GM19043 (cell line): ENCODE results near the gene ZNF529.

Experiments used
- ATAC-seq: cut with Tn5 transposase; IDR thresholded peaks from one replicate; pipeline ENCODE4 v1.9.1; 2021; ENCODE audit warnings: low read depth; ENCODE audit not compliant: unreplicated experiment

The ZNF529 gene

DNA sequence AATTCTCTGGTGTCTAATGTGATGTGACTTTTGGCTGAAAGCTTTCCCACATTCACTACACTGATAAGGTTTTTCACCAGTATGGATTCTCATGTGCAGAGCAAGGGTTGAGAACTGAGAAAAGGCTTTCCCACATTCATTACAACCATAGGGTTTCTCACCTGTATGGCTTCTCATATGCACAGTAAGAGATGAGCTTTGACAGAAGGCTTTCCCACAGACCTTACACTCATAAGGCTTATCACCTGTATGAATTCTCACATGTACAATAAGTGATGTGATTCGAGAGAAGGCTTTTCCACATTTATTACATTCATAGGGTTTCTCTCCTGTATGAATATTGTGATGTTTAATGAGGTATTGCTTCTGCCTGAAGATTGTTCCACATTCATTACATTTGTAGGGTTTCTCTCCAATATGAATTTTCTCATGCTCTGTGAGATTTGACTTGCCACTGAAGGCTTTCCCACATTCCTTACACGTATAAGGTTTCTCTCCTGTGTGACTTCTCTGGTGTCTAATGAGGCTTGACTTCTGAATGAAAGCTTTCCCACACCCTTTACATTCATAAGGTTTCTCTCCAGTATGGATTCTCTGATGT is 59.0 kb downstream of the ZNF529 start:
- ATAC-seq: no peak

DNA sequence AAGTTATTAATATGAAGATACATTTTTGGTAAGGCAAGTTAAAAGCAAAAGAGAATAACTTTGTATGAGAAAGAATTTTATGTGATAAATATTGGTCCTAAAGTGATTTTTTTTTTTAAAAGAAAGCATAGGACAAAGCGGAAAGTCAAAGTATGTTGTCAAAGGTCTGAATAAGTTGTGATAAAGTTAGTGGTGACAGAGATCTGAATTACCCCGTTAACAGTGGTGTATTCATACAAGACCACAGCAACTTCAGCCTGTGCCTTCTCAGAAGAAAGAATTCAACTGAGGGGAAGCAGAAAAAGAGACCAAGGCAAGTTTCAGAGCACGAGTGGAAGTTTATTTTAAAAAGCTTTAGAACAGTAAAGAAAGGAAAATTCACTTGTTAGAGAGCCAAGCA is 64.8 kb downstream of the ZNF529 start:
- no peak for ATAC-seq

DNA sequence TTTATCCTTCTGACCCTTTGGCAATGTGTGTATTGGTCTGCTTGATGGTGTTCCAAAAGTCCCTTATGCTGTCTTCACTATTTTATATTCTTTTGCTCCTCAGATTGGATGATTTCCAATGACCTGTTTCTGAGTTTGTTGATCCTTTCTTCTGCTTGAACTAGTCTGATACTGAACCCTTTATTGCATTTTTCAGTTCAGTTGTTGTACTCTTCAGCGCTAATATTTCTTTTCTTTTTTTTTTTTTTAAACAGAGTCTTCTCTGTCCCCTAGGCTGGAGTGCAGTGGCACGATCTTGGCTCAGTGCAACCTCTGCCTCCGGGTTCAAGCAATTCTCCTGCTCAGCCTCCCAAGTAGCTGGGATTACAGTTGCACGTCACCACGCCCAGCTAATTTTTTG is 71.1 kb downstream of the ZNF529 start:
- ATAC-seq: no peak

DNA sequence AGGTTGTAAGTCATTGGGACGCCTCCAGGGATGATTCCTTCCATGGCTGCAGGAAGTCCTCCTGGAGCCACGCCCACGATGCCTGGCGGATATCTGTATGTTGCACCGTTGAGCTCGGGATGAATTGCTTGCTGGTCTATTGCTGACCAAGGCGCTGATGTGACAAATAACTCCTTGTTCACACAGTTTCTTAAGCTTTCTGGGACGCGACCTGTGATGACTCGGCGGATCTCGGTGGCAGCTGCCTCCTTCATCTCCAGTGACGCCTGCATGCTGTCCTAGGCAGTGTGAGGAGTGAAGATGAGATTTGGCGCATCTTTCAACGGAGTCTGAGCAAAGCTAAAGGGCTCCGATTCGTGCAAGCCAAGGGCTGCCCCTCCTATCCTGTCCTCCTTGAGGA is 76.1 kb downstream of the ZNF529 start:
- ATAC-seq: no peak
